ENCODE measurements around the gene MOB4.

GRCh38 chr2:197560146-197560665 is 44.3 kb downstream of the MOB4 start:
- no peak for TF ChIP-seq CTCF (IDR thresholded peaks at IDR 0.05)
- no peak for TF ChIP-seq POLR2A (IDR thresholded peaks at IDR 0.05)
- no peak for TF ChIP-seq POLR2AphosphoS5 (IDR thresholded peaks at IDR 0.05)
